GM21723 (cell line): ENCODE data around the gene MLX.
"Not testable (repeated sequence)": the region's sequence is repeated elsewhere in the genome, so short reads cannot be mapped to it uniquely, and the experiment has no call there.

ENCODE experiments used
- ATAC-seq: cut with Tn5 transposase; IDR thresholded peaks from one replicate; pipeline ENCODE4 v1.9.1; 2021; ENCODE audit warnings: mild to moderate bottlenecking, moderate library complexity; ENCODE audit not compliant: unreplicated experiment

The MLX gene

GRCh38 chr17:42617956-42618431 is 51.1 kb downstream of the MLX start:
- peak; percentile 37 for ATAC-seq

- peak; percentile 75 for ATAC-seq
Observed at GRCh38 chr17:42618442-42619150, 51.7 kb downstream of the MLX start.

- not testable (repeated sequence) for ATAC-seq
Observed at GRCh38 chr17:42621987-42622386, 55.1 kb downstream of the MLX start.
